ENCODE measurements around the gene RTEL1.

The RTEL1 gene

DNA sequence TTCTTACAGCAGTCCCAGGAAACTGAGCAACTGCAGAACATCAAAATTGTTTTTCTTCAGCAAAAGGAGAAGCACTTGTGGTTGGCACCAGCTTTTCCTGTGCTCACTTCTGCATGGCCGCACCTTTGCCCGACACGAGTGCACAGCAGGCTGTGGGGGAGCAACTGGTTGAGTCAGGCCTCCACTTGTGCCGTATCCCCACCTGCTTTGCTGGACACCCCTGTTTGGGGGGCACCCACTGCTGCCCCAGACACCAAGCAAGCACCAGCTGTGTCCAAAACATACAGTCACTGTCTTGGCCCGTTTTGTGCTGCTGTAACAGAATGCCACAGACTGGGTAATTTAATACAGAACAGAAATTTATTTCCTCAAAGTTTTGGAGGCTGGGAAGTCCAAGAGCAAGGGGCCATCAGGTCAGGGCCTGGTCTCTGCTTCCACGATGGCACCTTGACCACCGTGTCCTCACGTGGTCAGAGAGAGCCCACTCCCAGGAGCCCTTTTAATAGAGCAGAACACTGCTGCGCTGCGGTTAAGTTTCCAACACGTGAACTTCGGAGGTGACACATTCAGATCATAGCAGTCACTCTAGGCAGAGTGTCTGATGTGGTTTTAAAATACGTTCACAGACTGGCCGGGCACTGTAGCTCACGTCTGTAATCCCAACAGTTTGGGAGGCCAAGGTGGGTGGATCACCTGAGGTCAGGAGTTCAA, 22.5 kb upstream of the RTEL1 start:
- H3K27ac ChIP-seq (ENCODE audit: extremely low read depth, low read depth, low read length), result no peak overlapping the region
- POLR2A ChIA-PET, result no interaction called here

GRCh38 chr20:63636752-63637628, 21.1 kb upstream of the RTEL1 start:
- TF ChIP-seq GLIS1 (tag by site-specific recombination; IDR thresholded peaks at IDR 0.05) (peak; percentile 46), ZIC2 (tag by site-specific recombination; IDR thresholded peaks at IDR 0.05) (no peak)
- Histone ChIP-seq H3K4me1 (ENCODE audit: control insufficient read depth, insufficient read depth, low read length) (no peaks in the 10 kb centered on the region), H3K4me3 (ENCODE audit: low read depth, low read length) (no peak overlapping the region), H3K9me3 (ENCODE audit: control insufficient read depth, insufficient read depth, low read depth, low read length) (no peaks in the 10 kb centered on the region), H3K36me3 (ENCODE audit: control insufficient read depth in 2 of 2, insufficient read depth in 1 of 2, low read length in 2 of 2) (no peaks in the 10 kb centered on the region), H3K27ac (ENCODE audit: extremely low read depth, low read depth, low read length) (no peak overlapping the region)
- ChIA-PET CTCF (no interaction called here), POLR2A (no interaction called here)

More for the DNA sequence above, 22.5 kb upstream of the RTEL1 start:
- Histone ChIP-seq H3K36me3 (ENCODE audit: control insufficient read depth in 2 of 2, insufficient read depth in 1 of 2, low read length in 2 of 2) (no peaks in the 10 kb centered on the region), H3K9me3 (ENCODE audit: control insufficient read depth, insufficient read depth, low read depth, low read length) (no peaks in the 10 kb centered on the region), H3K4me3 (ENCODE audit: low read depth, low read length) (no peak overlapping the region), H3K4me1 (ENCODE audit: control insufficient read depth, insufficient read depth, low read length) (no peaks in the 10 kb centered on the region)
- CTCF ChIA-PET, result interaction anchor here (0.7 kb wide), 1 partner anchor 1113 kb away, joined by 3 read pairs; no protein-coding TSS in a partner anchor
- no peak for TF ChIP-seq ZNF747 (tag by site-specific recombination; IDR thresholded peaks at IDR 0.05)
- no peak for TF ChIP-seq GLI4 (tag by site-specific recombination; IDR thresholded peaks at IDR 0.05)
- no peak for TF ChIP-seq ZNF558 (tag by site-specific recombination; IDR thresholded peaks at IDR 0.05)
- no peak for TF ChIP-seq ZIC2 (tag by site-specific recombination; IDR thresholded peaks at IDR 0.05)
- TF ChIP-seq ZNF830 (tag by site-specific recombination; IDR thresholded peaks at IDR 0.05; ENCODE audit: low read depth), result no peak
- TF ChIP-seq ZNF311 (tag by site-specific recombination; IDR thresholded peaks at IDR 0.05; ENCODE audit: borderline replicate concordance), result no peak
- no peak for TF ChIP-seq ZBTB48 (tag by site-specific recombination; IDR thresholded peaks at IDR 0.05)
- no peak for TF ChIP-seq ZNF138 (tag by site-specific recombination; IDR thresholded peaks at IDR 0.05; ENCODE audit: borderline replicate concordance)
- TF ChIP-seq ZFP69B (tag by site-specific recombination; IDR thresholded peaks at IDR 0.05), result no peak
- no peak for TF ChIP-seq ATF2 (tag by site-specific recombination; IDR thresholded peaks at IDR 0.05; ENCODE audit: low read depth)
- no peak for TF ChIP-seq ZNF423 (tag by site-specific recombination; IDR thresholded peaks at IDR 0.05)
- no peak for TF ChIP-seq ZNF174 (tag by site-specific recombination; IDR thresholded peaks at IDR 0.05)
- no peak for TF ChIP-seq ZNF596 (tag by site-specific recombination; IDR thresholded peaks at IDR 0.05)
- TF ChIP-seq ZNF624 (tag by site-specific recombination; IDR thresholded peaks at IDR 0.05), result no peak
- TF ChIP-seq ZNF707 (tag by site-specific recombination; IDR thresholded peaks at IDR 0.05), result no peak

DNA sequence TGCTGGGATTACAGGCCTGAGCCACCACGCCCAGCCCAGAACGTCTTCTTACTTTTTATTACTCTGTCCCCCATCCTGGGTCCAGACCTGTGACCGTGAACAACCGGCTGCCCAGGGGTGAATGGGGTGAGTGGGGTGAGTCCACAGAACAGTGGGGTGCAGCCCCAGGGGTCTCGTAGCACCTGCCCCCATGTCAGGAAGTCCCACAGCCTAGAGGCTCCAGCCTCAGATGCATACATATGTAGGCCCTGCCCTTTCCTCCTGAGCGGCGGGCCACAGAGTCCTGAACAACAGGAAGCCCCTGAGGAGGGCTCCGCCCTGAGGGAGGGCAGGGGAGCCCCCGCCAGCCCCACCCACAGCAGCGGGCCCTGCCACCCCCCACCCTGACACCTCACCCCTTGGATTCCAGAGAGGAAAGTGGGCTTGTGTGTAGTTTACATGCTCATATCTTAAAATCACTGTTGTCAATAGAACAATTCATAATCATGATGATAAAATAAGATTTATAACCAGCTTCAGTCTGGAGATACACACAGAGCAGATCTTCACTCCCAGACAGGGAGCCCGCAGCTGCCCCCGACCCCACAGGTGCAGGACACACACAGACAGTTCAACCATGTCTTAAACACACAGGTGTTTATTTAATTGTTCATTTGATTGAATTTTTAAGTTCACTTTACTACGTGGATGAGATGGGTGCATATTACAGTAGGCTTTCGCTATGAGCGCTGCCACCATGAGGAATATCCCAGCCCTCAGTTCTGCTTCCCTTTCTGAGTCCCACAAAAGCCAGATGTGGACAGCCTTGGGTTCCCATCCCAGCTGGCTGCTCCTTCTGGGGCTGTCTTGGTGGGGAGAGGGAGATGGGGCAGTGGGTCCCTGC, 18.8 kb upstream of the RTEL1 start:
- POLR2A ChIA-PET, result no interaction called here
- H3K4me3 ChIP-seq (ENCODE audit: low read depth, low read length), result no peak overlapping the region
- H3K27ac ChIP-seq (ENCODE audit: extremely low read depth, low read depth, low read length), result no peak overlapping the region
- CTCF ChIA-PET, result no interaction called here
- 0 out of 2 replicates have a peak, but pooled peaks have one; percentile 17 for TF ChIP-seq SP2 (tag by site-specific recombination; IDR thresholded peaks at IDR 0.05)
- TF ChIP-seq ZBTB10 (tag by site-specific recombination; IDR thresholded peaks at IDR 0.05), result peak; percentile 43; the same call in 1 of the 2 replicates
- no peak for TF ChIP-seq ZNF843 (tag by site-specific recombination; IDR thresholded peaks at IDR 0.05)
- no peaks in the 10 kb centered on the region for H3K36me3 ChIP-seq (ENCODE audit: control insufficient read depth in 2 of 2, insufficient read depth in 1 of 2, low read length in 2 of 2)
- H3K9me3 ChIP-seq (ENCODE audit: control insufficient read depth, insufficient read depth, low read depth, low read length), result no peaks in the 10 kb centered on the region
- H3K4me1 ChIP-seq (ENCODE audit: control insufficient read depth, insufficient read depth, low read length), result peaks cover 3% of the 10 kb centered on the region; the same call in 1 of the 2 replicates

Measured in HEK293 (cell line).